22Rv1 (cell line): ENCODE results near the gene NGB.

Experiments used
- H3K27ac ChIP-seq: fragments of 450-650 bp; 2 replicates; pipeline ENCODE4 v1.5.1; 2017
- CTCF ChIP-seq: fragments of 450-650 bp; IDR thresholded peaks from 2 replicates; pipeline ENCODE4 v1.5.1; 2017; ENCODE audit warnings: mild to moderate bottlenecking
- ZFX ChIP-seq: fragments of 450-650 bp; IDR thresholded peaks from 2 replicates; pipeline ENCODE4 v1.6.1; 2017; ENCODE audit warnings: antibody characterized with exemption, borderline replicate concordance

The NGB gene

GRCh38 chr14:77245820-77246219, 25.2 kb downstream of the NGB start:
- H3K27ac ChIP-seq = no peak overlapping the region
- TF ChIP-seq CTCF (peak; percentile 18), ZFX (no peak)

- no peak overlapping the region for H3K27ac ChIP-seq
- TF ChIP-seq CTCF (no peak), ZFX (no peak)
These were observed 27.2 kb downstream of the NGB start for GRCh38 chr14:77243853-77244252.

- TF ChIP-seq ZFX = no peak
- no peak for TF ChIP-seq CTCF
- no peak overlapping the region for H3K27ac ChIP-seq
These were observed 28.3 kb downstream of the NGB start for GRCh38 chr14:77242752-77243151.

- no peak for TF ChIP-seq ZFX
- no peak for TF ChIP-seq CTCF
- no peak overlapping the region for H3K27ac ChIP-seq
These were observed 29.1 kb downstream of the NGB start for GRCh38 chr14:77241955-77242354.

- no peak overlapping the region for H3K27ac ChIP-seq
- TF ChIP-seq CTCF (no peak), ZFX (no peak)
These were observed 30.6 kb downstream of the NGB start for GRCh38 chr14:77240336-77240915.

- TF ChIP-seq ZFX (no peak), CTCF (no peak)
- H3K27ac ChIP-seq = no peak overlapping the region
These were observed 31.6 kb downstream of the NGB start for GRCh38 chr14:77239412-77239811.

GRCh38 chr14:77238996-77239395, 32.0 kb downstream of the NGB start:
- H3K27ac ChIP-seq = no peak overlapping the region
- TF ChIP-seq CTCF = no peak
- TF ChIP-seq ZFX = no peak
